ENCODE data around the gene ATG12. TPM values are rescaled to one million over a fixed set of nuclear protein-coding genes. Genes with fewer than 3 reads are reported as not detected.
"Not testable (repeated sequence)": the region's sequence is repeated elsewhere in the genome, so short reads cannot be mapped to it uniquely, and the experiment has no call there.

Gene ATG12
- total RNA-seq (10 to 100 TPM; 29.4 to 49.4 (median 33.8) TPM), polyA plus RNA-seq (10 to 100 TPM; 32.4 to 39.2 TPM)
- long read RNA-seq, donor 1, full-length matches to known transcripts = 231 of 242 reads
- long read RNA-seq, donor 1, partial matches to known transcripts = 2 of 242 reads
- long read RNA-seq, donor 1, other reads (novel, unspliced or antisense) = 9 of 242 reads
- long read RNA-seq, donor 2, full-length matches to known transcripts = 32 of 238 reads
- long read RNA-seq, donor 2, partial matches to known transcripts = 206 of 238 reads
- long read RNA-seq, donor 2, other reads (novel, unspliced or antisense) = 0 of 238 reads
- long read RNA-seq, donor 3, full-length matches to known transcripts = 57 of 64 reads
- long read RNA-seq, donor 3, partial matches to known transcripts = 0 of 64 reads
- long read RNA-seq, donor 3, other reads (novel, unspliced or antisense) = 7 of 64 reads

DNA sequence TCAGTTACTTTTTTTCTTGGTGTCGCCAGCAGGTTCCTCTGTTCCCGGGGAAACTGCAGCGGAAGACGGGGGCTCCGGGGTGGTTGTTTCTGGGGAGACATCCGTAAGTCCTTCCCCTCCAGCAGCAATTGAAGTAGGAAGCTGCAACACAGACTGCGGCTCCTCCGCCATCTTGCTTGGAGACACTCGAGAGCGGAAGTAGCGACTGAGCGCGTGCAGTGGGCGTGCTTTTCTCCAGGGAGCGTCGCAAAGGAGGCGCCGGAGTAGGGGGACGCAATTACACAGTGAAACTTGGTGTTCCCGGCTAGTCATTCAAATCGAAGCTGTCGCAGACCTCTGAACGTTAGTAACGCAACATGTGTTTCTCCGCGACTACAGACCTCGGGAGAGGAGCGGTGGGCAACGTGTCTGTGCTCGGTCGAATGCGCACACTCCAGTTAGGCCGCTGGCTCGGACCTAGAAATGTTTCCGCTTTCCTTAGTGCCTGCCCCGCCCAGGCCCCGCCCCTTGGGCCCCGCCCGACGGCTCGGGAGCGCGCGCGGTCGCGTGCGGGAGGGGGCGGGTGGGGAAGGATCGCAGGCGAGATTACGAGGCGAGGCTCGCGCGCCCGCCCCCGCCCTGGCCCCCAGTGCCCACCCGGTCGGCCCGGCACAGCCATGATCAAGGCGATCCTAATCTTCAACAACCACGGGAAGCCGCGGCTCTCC, at the start of gene ATG12, which contains the start of gene AP3S1:
TSS of gene ATG12 (minus strand) at position 184 of the 707 bp plus-strand sequence. CDS start at position 171, 13 bp downstream.
TSS of gene AP3S1 (plus strand) at position 554 of the 707 bp plus-strand sequence. CDS start at position 657, 103 bp downstream.
- peak within 1 kb of the TSS; percentile 98 for H3K4me3 ChIP-seq
- H3K4me1 ChIP-seq (ENCODE audit: insufficient read depth) = peaks cover 15% of the 10 kb centered on the region
- H3K9me3 ChIP-seq = no peaks in the 10 kb centered on the region
- DNase-seq = peak; percentile 87 to 93 (median 89)
- TF ChIP-seq POLR2A (IDR thresholded peaks at IDR 0.05) (peak; percentile 52), EP300 (IDR thresholded peaks at IDR 0.05) (peak; percentile 33)
- TF ChIP-seq, protein P1, sequence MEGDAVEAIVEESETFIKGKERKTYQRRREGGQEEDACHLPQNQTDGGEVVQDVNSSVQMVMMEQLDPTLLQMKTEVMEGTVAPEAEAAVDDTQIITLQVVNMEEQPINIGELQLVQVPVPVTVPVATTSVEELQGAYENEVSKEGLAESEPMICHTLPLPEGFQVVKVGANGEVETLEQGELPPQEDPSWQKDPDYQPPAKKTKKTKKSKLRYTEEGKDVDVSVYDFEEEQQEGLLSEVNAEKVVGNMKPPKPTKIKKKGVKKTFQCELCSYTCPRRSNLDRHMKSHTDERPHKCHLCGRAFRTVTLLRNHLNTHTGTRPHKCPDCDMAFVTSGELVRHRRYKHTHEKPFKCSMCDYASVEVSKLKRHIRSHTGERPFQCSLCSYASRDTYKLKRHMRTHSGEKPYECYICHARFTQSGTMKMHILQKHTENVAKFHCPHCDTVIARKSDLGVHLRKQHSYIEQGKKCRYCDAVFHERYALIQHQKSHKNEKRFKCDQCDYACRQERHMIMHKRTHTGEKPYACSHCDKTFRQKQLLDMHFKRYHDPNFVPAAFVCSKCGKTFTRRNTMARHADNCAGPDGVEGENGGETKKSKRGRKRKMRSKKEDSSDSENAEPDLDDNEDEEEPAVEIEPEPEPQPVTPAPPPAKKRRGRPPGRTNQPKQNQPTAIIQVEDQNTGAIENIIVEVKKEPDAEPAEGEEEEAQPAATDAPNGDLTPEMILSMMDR (IDR thresholded peaks at IDR 0.05) = no peak
- intact Hi-C loops (cut with DNase I) = loop anchor here in 1 of 4 donors (5.0 kb wide), 1 partner anchor 209 kb away; no protein-coding TSS in a partner anchor
- H3K36me3 ChIP-seq = no peaks in the 10 kb centered on the region
- H3K27me3 ChIP-seq = no peaks in the 10 kb centered on the region
- H3K27ac ChIP-seq = peak within 1 kb of the TSS; percentile 87 to 89
- 8 to 16% (median 13%) methylated on average over 58 to 65 of the region's 65 CpGs for WGBS, 3 donors

DNA sequence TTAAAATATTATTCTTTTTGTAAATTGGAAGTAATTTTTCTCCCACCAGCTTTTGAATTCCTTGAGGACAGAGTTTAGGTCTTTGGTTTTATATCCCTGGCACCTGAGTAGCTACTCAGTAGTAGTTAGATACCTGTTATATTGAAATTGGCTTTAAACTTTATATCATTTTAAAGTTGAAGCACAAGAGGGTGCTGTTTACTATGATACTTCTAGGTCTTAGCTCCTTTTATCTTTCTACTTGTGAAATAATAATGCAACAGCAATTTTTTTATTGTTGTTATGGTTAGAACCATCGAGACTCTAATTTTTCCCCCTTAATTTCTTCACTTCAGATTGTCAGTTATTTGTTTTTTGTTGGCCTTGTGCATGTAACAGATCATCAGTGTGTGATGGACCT, 46.7 kb upstream of the ATG12 start:
- H3K27me3 ChIP-seq = no peaks in the 10 kb centered on the region
- H3K4me3 ChIP-seq = no peak overlapping the region
- H3K4me1 ChIP-seq (ENCODE audit: insufficient read depth) = peaks cover 2% of the 10 kb centered on the region
- DNase-seq = no peak
- H3K9me3 ChIP-seq = no peaks in the 10 kb centered on the region
- no peaks in the 10 kb centered on the region for H3K36me3 ChIP-seq
- intact Hi-C loops (cut with DNase I) = loop anchor here in 2 of 4 donors (5.0 to 10.0 kb wide), 2 partner anchors 167 to 184 kb away; no protein-coding TSS in a partner anchor
- WGBS, 3 donors = 8 to 18% (median 10%) methylated on average over 1 of the region's 1 CpG
- no peak overlapping the region for H3K27ac ChIP-seq
- TF ChIP-seq, protein P1 (IDR thresholded peaks at IDR 0.05) = peak in 2 of 3 donors; percentile 28 to 43
- no peak for TF ChIP-seq EP300 (IDR thresholded peaks at IDR 0.05)

DNA sequence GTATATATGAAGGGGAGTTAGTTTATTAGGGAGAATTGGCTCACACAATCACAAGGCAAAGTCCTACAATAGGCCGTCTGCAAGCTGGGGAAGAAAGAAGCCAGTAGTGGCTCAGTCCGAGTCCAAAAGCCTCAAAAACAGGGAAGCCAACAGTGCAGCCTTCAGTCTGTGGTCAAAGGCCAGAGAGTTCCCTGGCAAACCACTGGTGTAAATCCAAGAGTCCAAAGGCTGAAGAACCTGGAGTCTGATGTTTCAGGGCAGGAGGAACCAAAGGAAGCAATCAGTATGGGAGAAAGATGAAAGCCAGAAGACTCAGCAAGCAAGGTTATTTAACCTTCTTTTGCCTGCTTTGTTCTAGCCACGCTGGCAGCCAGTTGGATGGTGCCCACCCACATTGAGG, 43.8 kb upstream of the ATG12 start:
- H3K27ac ChIP-seq; H3K4me3 ChIP-seq; H3K9me3 ChIP-seq; H3K4me1 ChIP-seq (ENCODE audit: insufficient read depth); H3K27me3 ChIP-seq; H3K36me3 ChIP-seq; DNase-seq: not testable (repeated sequence)
- intact Hi-C loops (cut with DNase I) = loop anchor here in 2 of 4 donors (5.0 to 10.0 kb wide), 2 partner anchors 170 to 187 kb away; no protein-coding TSS in a partner anchor
- WGBS, 3 donors = 69 to 86% (median 84%) methylated on average over 3 of the region's 3 CpGs

DNA sequence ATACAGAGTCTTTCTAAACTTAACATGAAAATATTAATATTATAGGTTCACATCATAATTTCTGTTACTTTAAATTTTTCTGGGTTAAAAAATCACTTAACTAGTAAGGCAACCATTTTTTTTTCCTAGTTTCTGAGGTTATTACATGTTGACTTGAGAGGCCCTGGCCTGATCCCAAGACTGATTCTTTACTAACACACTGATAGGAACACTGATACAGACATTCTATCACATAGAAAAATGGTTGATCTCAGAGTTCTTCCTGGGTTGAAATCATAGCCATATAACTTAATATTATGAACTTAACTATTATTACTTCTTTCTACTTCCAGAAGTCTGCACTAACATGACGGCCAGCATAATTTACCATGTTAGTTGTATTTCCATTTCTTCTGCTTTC, 43.3 kb upstream of the ATG12 start:
- intact Hi-C loops (cut with DNase I) = loop anchor here in 2 of 4 donors (5.0 to 10.0 kb wide), 2 partner anchors 170 to 188 kb away; no protein-coding TSS in a partner anchor
- WGBS, 3 donors = 94 to 97% (median 96%) methylated on average over 1 of the region's 1 CpG

DNA sequence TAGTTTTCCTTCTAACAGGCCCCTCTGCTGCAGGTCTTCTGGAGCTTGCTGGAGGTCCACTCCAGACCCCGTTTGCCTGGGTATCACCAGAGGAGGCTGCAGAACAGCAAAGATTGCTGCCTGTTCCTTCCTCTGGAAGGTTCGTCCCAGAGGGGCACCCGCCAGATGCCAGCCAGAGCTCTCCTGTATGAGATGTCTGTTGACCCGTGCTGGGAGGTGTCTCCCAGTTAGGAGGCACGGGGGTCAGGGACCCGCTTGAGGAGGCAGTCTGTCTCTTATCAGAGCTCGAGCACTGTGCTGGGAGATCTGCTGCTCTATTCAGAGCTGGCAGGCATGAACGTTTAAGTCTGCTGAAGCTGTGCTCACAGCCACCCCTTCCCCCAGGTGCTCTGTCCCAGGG, 41.1 kb upstream of the ATG12 start:
- WGBS, 3 donors = 93 to 98% (median 96%) methylated on average over 8 of the region's 8 CpGs
- intact Hi-C loops (cut with DNase I) = loop anchor here in 1 of 4 donors (10.0 kb wide), 1 partner anchor 172 kb away; no protein-coding TSS in a partner anchor
- not testable (repeated sequence) for H3K4me3 ChIP-seq; H3K36me3 ChIP-seq; H3K4me1 ChIP-seq (ENCODE audit: insufficient read depth); H3K27me3 ChIP-seq; DNase-seq; H3K27ac ChIP-seq; H3K9me3 ChIP-seq

More for the DNA sequence above, 43.3 kb upstream of the ATG12 start:
- DNase-seq = no peak
- no peaks in the 10 kb centered on the region for H3K4me1 ChIP-seq (ENCODE audit: insufficient read depth)
- H3K36me3 ChIP-seq = no peaks in the 10 kb centered on the region
- TF ChIP-seq, protein P1 (IDR thresholded peaks at IDR 0.05) = no peak
- TF ChIP-seq POLR2A (IDR thresholded peaks at IDR 0.05) = no peak
- no peak for TF ChIP-seq EP300 (IDR thresholded peaks at IDR 0.05)
- H3K27me3 ChIP-seq = no peaks in the 10 kb centered on the region
- H3K27ac ChIP-seq = no peak overlapping the region
- no peaks in the 10 kb centered on the region for H3K9me3 ChIP-seq
- no peak overlapping the region for H3K4me3 ChIP-seq

DNA sequence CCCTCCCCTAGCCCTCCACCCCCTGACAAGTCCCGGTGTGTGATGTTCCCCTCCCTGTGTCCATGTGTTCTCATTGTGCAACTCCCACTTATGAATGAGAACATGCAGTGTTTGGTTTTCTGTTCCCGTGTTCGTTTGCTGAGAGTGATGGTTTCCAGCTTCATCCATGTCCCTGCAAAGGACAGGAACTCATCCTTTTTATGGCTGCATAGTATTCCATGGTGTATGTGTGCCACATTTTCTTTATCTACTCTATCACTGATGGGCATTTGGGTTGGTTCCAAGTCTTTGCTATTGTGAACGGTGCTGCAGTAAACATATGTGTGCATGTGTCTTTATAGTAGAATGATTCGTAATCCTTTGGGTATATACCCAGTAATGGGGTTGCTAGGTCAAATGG, 36.0 kb upstream of the ATG12 start:
- H3K36me3 ChIP-seq; H3K27ac ChIP-seq; intact Hi-C loops (cut with DNase I); H3K9me3 ChIP-seq; H3K4me3 ChIP-seq; H3K27me3 ChIP-seq; DNase-seq; H3K4me1 ChIP-seq (ENCODE audit: insufficient read depth): not testable (repeated sequence)
- WGBS, 3 donors = 96% methylated on average over 5 of the region's 5 CpGs
